HEK293 (cell line): ENCODE measurements around the gene AP1B1.
A peak's percentile ranks its signal among the peaks of the same experiment; 100 is the strongest.
"Not testable (repeated sequence)": the region's sequence is repeated elsewhere in the genome, so short reads cannot be mapped to it uniquely, and the experiment has no call there.

Experiments used
- CTCF ChIA-PET: fragments of 350-600 bp; formaldehyde crosslinking; extraction: SDS; loops from one replicate; lab custom pipeline; 2021; ENCODE audit warnings: antibody characterized with exemption; lab: Yijun Ruan, JAX
- POLR2A ChIA-PET: fragments of 300-600 bp; formaldehyde crosslinking; extraction: SDS; loops from one replicate; lab custom pipeline; 2020; ENCODE audit warnings: antibody characterized with exemption, inconsistent platforms; lab: Yijun Ruan, JAX
- H3K27ac ChIP-seq: fragments of 200-500 bp; sonication (Bioruptor generic); 2 replicates; pipeline ENCODE4 v1.5.1; 2014; ENCODE audit warnings: low read depth, low read length, control low read depth, inconsistent platforms; ENCODE audit errors: extremely low read depth
- H3K36me3 ChIP-seq, 2 experiments: fragments of 200-500 bp in 1 of 2; sonication (Bioruptor generic) in 1 of 2; 1 replicate in 1 of 2; 2 replicates in 1 of 2; pipeline ENCODE4 v1.5.1; 2014 to 2017; ENCODE audit warnings: inconsistent platforms in 2 of 2, low read length in 2 of 2; ENCODE audit not compliant: control insufficient read depth in 2 of 2, insufficient read depth in 1 of 2
- H3K4me1 ChIP-seq: fragments of 200-500 bp; sonication (Bioruptor generic); 2 replicates; pipeline ENCODE4 v1.5.1; 2014; ENCODE audit warnings: mild to moderate bottlenecking, low read length, inconsistent platforms; ENCODE audit not compliant: control insufficient read depth, insufficient read depth
- H3K4me3 ChIP-seq: 2 replicates; pipeline ENCODE4 v1.5.1; 2011; ENCODE audit warnings: low read depth, mild to moderate bottlenecking, control low read depth, low read length, moderate library complexity
- H3K9me3 ChIP-seq: fragments of 200-500 bp; sonication (Bioruptor generic); 2 replicates; pipeline ENCODE4 v1.5.1; 2014; ENCODE audit warnings: low read depth, low read length, inconsistent platforms; ENCODE audit not compliant: control insufficient read depth, insufficient read depth
- GLIS2 ChIP-seq: fragments of 450-650 bp; formaldehyde crosslinking; IDR thresholded peaks from 2 replicates; pipeline ENCODE4 v1.5.1; 2016; ENCODE audit warnings: missing biosample characterization, missing genetic modification characterization
- HOXA7 ChIP-seq: sonication (generic); formaldehyde crosslinking; IDR thresholded peaks from 2 replicates; pipeline ENCODE4 v1.8.1; 2022; ENCODE audit warnings: missing genetic modification reagents, borderline replicate concordance
- PRDM4 ChIP-seq: fragments of 450-650 bp; formaldehyde crosslinking; IDR thresholded peaks from 2 replicates; pipeline ENCODE4 v1.5.1; 2017; ENCODE audit warnings: missing biosample characterization, missing genetic modification characterization
- TCF7L2 ChIP-seq: IDR thresholded peaks from 2 replicates; pipeline ENCODE4 v1.6.1; 2011; ENCODE audit warnings: low read depth, mild to moderate bottlenecking, inconsistent platforms, low read length, moderate library complexity, borderline replicate concordance
- ZNF114 ChIP-seq: fragments of 450-650 bp; formaldehyde crosslinking; IDR thresholded peaks from 2 replicates; pipeline ENCODE4 v1.5.0; 2017; ENCODE audit warnings: missing biosample characterization, missing genetic modification characterization
- ZNF121 ChIP-seq: fragments of 450-650 bp; formaldehyde crosslinking; IDR thresholded peaks from 2 replicates; pipeline ENCODE4 v1.5.1; 2016; ENCODE audit warnings: missing biosample characterization, missing genetic modification characterization
- ZNF146 ChIP-seq: fragments of 450-650 bp; formaldehyde crosslinking; IDR thresholded peaks from 2 replicates; pipeline ENCODE4 v1.5.1; 2016; ENCODE audit warnings: missing biosample characterization, missing genetic modification characterization
- ZNF211 ChIP-seq: fragments of 450-650 bp; formaldehyde crosslinking; IDR thresholded peaks from 2 replicates; pipeline ENCODE4 v1.5.1; 2016; ENCODE audit warnings: low read depth, missing biosample characterization, missing genetic modification characterization
- ZNF571 ChIP-seq: fragments of 450-650 bp; formaldehyde crosslinking; IDR thresholded peaks from 2 replicates; pipeline ENCODE4 v1.5.0; 2017; ENCODE audit warnings: missing biosample characterization, missing genetic modification characterization
- ZNF580 ChIP-seq: fragments of 450-650 bp; formaldehyde crosslinking; IDR thresholded peaks from 2 replicates; pipeline ENCODE4 v1.5.1; 2016; ENCODE audit warnings: missing biosample characterization, missing genetic modification characterization
- ZNF596 ChIP-seq: fragments of 450-650 bp; IDR thresholded peaks from 2 replicates; pipeline ENCODE4 v1.5.0; 2018; ENCODE audit warnings: missing biosample characterization, mild to moderate bottlenecking, missing genetic modification characterization, moderate library complexity
- ZNF600 ChIP-seq: fragments of 450-650 bp; formaldehyde crosslinking; IDR thresholded peaks from 2 replicates; pipeline ENCODE4 v1.5.1; 2016; ENCODE audit warnings: missing biosample characterization, missing genetic modification characterization
- ZNF629 ChIP-seq: fragments of 450-650 bp; formaldehyde crosslinking; IDR thresholded peaks from 2 replicates; pipeline ENCODE4 v1.5.1; 2017; ENCODE audit warnings: missing biosample characterization, missing genetic modification characterization
- ZNF664 ChIP-seq: fragments of 450-650 bp; formaldehyde crosslinking; IDR thresholded peaks from 2 replicates; pipeline ENCODE4 v1.5.1; 2016; ENCODE audit warnings: missing biosample characterization, missing genetic modification characterization
- ZNF76 ChIP-seq: fragments of 450-650 bp; formaldehyde crosslinking; IDR thresholded peaks from 2 replicates; pipeline ENCODE4; 2016; ENCODE audit warnings: low read depth, missing biosample characterization, missing genetic modification characterization, borderline replicate concordance
- ZNF776 ChIP-seq: fragments of 450-650 bp; formaldehyde crosslinking; IDR thresholded peaks from 2 replicates; pipeline ENCODE4 v1.5.0; 2017; ENCODE audit warnings: missing biosample characterization, missing genetic modification characterization, borderline replicate concordance
- TF ChIP-seq, protein P1 (sequence below): fragments of 450-650 bp; formaldehyde crosslinking; IDR thresholded peaks from 2 replicates; pipeline ENCODE4 v1.5.1; 2016; ENCODE audit warnings: missing biosample characterization, missing genetic modification characterization

Gene AP1B1

GRCh38 chr22:29375398-29376076 is 12.8 kb downstream of the AP1B1 start (continued):
- TF ChIP-seq, protein P1, sequence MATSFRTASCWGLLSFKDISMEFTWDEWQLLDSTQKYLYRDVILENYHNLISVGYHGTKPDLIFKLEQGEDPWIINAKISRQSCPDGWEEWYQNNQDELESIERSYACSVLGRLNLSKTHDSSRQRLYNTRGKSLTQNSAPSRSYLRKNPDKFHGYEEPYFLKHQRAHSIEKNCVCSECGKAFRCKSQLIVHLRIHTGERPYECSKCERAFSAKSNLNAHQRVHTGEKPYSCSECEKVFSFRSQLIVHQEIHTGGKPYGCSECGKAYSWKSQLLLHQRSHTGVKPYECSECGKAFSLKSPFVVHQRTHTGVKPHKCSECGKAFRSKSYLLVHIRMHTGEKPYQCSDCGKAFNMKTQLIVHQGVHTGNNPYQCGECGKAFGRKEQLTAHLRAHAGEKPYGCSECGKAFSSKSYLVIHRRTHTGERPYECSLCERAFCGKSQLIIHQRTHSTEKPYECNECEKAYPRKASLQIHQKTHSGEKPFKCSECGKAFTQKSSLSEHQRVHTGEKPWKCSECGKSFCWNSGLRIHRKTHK, result no peak
- TF ChIP-seq ZNF571 (no peak), ZNF596 (tag by site-specific recombination) (no peak), ZNF664 (tag by site-specific recombination) (no peak), ZNF600 (tag by site-specific recombination) (no peak), HOXA7 (no peak), ZNF211 (tag by site-specific recombination) (no peak), ZNF76 (tag by site-specific recombination) (no peak), PRDM4 (tag by site-specific recombination) (no peak), ZNF776 (tag by site-specific recombination) (no peak), ZNF114 (tag by site-specific recombination) (no peak)

- peak; percentile 84 for TF ChIP-seq ZNF121 (tag by site-specific recombination)
- peak; percentile 78 for TF ChIP-seq ZNF580 (tag by site-specific recombination)
- peak; percentile 99 for TF ChIP-seq ZNF146
- H3K27ac ChIP-seq, H3K4me3 ChIP-seq, H3K9me3 ChIP-seq, H3K4me1 ChIP-seq: not testable (repeated sequence)
- ChIA-PET CTCF (interaction anchor here (0.6 to 1.3 kb wide), 2 partner anchors 9 to 13 kb away, joined by 3 to 5 read pairs; partner anchors contain the start of gene AP1B1), POLR2A (interaction anchor here (1.0 kb wide), 1 partner anchor 14 kb away, joined by 3 read pairs; the partner anchor contains the start of gene AP1B1)
- H3K36me3 ChIP-seq, result peaks cover 9 to 38% of the 10 kb centered on the region in 2 experiments; a peak in 2 of 3 replicates
These were observed 13.6 kb downstream of the AP1B1 start for GRCh38 chr22:29374806-29375205.

- CTCF ChIA-PET, result interaction anchor here (0.6 to 1.3 kb wide), 2 partner anchors 8 to 14 kb away, joined by 3 to 5 read pairs; partner anchors contain the start of gene AP1B1
- POLR2A ChIA-PET, result interaction anchor here (1.0 kb wide), 1 partner anchor 14 kb away, joined by 3 read pairs; the partner anchor contains the start of gene AP1B1
- Histone ChIP-seq H3K4me1 (no peaks in the 10 kb centered on the region), H3K4me3 (no peak overlapping the region), H3K9me3 (no peaks in the 10 kb centered on the region), H3K36me3 (peaks cover 9 to 35% of the 10 kb centered on the region in 2 experiments; a peak in 2 of 3 replicates), H3K27ac (no peak overlapping the region)
- TF ChIP-seq ZNF629 (tag by site-specific recombination) (no peak), GLIS2 (no peak), TCF7L2 (no peak)
These were observed 14.0 kb downstream of the AP1B1 start for GRCh38 chr22:29374401-29374800.
